NCI-H82 treated with DMSO at 0.1 percent for 48 hours (cell line): ENCODE results near the gene FALEC.
A peak's percentile ranks its signal among the peaks of the same experiment; 100 is the strongest.
"Not testable (repeated sequence)": the region's sequence is repeated elsewhere in the genome, so short reads cannot be mapped to it uniquely, and the experiment has no call there.

Experiments used
- DNase-seq: peaks from one replicate; lab custom pipeline; 2025; ENCODE audit not compliant: unreplicated experiment; lab: John Stamatoyannopoulos, UW

The FALEC gene

GRCh38 chr1:150574260-150575071, 58.9 kb downstream of the FALEC start:
- no peak for DNase-seq

DNA sequence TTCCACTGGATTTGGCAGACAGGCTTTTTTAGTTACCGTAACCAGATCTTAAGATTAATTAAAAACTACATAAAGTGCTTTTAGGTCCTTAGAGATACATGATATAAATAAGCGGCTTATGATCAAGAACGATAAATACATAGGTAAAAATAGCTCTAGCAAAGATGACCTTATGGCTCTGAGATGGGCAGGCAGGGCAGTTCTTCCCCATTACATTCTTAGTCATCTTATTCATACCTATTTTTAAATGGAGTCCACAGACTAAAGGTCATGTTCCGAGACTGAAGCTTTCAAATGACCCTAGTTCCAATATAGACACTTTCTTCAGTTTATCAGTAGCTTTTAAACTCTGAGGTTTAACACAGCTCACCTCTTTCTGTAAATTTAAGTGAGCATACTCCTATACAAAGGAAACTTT, 59.5 kb downstream of the FALEC start:
- no peak for DNase-seq

- DNase-seq: no peak
Measured at GRCh38 chr1:150575518-150576366, 60.2 kb downstream of the FALEC start.

- no peak for DNase-seq
Measured at GRCh38 chr1:150576367-150576711, 60.8 kb downstream of the FALEC start.

DNA sequence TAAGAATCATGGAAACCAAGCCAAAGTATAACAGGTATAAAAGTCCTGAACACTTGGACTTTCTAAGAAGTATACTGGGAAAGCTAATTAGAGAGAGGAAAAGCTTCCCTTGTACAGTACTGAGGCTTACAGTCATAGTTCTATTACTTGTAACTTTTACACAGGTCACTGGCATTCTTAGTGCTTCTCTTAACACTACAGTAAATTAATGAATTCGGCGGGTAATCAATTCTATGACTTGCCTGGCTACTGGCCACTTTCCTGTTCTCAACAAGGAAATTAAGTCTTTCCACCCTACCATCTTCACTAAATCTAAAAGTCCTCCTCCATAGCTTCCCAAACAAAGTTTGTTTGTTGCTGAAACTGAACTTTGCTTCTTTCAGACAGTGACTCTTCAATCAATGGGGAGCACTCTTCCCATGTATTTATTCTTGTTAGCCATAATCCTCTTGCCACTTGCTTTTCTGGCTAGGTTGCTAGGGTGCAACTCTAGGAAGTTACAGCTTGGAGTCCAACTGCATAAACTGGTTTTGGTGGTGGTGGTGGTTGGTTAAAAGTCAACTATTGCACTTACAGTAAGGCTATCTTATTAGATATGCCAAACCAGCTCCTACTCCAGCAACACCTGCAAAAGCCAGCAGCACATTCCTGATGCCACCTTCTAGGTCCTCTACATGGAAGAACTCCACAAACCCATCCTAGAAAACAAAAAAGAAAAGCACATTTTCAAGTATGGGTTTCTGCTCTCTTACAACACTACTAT, 61.4 kb downstream of the FALEC start:
- DNase-seq: no peak

GRCh38 chr1:150577557-150578271, 62.2 kb downstream of the FALEC start:
- no peak for DNase-seq

DNA sequence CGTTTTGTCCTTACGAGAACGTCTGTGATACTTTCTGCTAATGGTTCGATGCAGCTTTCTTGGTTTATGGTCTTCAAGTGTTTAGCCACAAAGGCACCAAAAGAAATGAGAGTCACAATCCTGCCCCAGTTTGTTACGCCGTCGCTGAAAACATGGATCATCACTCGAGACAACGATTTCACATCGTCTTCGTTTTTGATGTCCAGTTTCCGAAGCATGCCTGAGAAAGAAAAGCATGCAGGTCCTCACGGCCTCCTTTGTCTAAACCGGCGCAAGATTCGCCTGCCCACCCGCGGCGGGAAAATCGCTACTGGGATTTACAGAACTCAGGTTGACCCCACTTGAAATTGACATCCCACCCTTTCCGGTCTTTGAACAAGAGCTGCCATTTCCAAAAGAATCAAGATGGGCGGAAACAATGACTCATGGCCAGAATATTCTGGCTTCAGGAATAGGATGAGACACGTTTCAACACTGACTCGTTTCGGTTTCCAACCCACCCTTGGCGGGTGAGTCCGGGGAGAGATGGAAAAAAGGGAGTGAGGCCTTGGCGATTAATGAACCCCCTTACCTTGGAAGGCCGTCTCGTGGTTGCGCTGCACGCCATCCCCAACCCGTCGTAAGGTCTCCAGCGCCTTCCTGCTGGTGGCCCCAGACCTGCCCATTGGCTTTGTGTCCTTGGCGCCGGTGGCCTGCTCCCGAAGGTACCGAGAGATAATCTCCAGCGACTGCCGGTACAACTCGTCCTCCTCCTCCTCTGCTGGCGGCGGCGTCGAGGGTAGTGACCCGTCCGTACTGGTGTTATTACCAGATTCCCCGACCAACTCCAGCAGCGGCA, 62.9 kb downstream of the FALEC start:
- DNase-seq: no peak

- peak; percentile 93 for DNase-seq
Measured at GRCh38 chr1:150579110-150579944, 63.8 kb downstream of the FALEC start, which contains the start of gene MCL1. MCL1 (minus strand) TSS chr1:150579610; CDS start chr1:150579530, 80 bp downstream.

DNA sequence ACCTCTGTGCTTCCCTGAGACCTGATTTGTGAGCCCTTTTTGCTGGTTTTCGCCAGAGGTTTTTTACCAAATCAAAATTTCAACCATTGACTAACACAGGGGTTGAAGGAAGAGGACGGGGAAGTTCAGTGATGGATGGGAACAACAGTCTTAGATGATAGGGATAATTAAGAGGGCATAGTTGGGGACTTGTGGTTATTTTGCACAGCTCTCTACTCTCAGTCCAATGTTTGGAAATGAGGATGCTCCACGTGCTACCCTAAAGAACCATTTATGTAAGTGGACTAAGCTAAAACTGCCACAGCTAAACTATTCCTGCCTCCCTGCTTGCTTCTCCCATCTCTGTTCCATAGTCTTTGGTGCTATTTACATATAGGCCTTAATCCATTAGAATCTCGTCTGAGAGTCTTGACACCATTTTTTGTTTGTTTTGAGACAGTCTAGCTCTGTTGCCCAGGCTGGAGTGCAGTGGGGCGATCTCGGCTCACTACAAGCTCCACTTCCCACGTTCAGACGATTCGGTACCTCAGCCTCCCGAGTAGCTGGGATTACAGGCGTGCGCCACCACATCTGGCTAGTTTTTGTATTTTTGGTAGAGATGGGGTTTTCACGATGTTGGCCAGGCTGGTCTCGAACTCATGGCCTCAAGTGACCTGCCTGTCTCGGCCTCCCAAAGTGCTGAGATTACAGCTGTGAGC, 64.5 kb downstream of the FALEC start:
- DNase-seq: no peak

DNA sequence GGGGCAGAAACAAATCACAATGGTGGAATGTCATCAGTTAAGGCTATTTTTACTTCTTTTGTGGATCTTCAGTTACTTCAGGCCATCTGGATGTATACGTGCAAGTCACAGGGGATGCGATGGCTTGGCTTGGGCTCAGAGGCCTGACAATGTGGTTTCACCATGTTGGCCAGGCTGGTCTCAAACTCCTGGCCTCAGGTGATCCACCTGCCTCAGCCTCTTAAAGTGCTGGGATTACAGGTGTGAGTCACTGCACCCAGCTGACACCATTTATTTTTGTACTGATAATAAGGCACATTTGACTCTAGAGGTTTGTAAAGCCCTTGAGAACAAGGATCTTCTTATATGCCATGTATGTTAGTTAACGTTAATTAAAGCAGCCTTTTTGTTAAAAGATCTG, 65.4 kb downstream of the FALEC start:
- DNase-seq: not testable (repeated sequence)

- not testable (repeated sequence) for DNase-seq
Measured at GRCh38 chr1:150581437-150581836, 65.9 kb downstream of the FALEC start.

DNA sequence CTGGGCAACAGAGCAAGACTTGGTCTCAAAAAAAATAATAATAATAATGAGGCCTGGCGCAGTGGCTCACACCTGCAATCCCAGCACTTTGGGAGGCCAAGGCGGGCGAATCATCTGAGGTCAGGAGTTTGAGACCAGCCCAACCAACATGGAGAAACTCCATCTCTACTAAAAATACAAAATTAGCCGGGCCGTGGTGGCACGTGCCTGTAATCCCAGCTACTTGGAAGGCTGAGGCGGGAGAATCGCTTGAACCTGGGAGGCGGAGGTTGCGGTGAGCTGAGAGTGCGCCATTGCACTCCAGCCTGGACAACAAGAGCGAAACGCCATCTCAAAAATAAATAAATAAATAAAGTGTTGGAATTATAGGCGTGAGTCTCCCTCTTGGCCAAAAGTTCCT, 66.4 kb downstream of the FALEC start:
- DNase-seq: not testable (repeated sequence)

- no peak for DNase-seq
Measured at GRCh38 chr1:150582371-150582770, 66.8 kb downstream of the FALEC start.
